ENCODE data around the gene CCDC192. TPM values are rescaled to one million over a fixed set of nuclear protein-coding genes. Genes with fewer than 3 reads are reported as not detected.
"Not testable (repeated sequence)": the region's sequence is repeated elsewhere in the genome, so short reads cannot be mapped to it uniquely, and the experiment has no call there.

CCDC192 gene
- total RNA-seq, 3 donors from 2014 or later, result 1.0 TPM; not detected in 2

GRCh38 chr5:127785098-127785927, 82.1 kb downstream of the CCDC192 start:
- intact Hi-C loops (cut with DNase I, micrococcal nuclease), result no loop called here
- Histone ChIP-seq H3K9me3 (no peaks in the 10 kb centered on the region), H3K4me3 (no peak overlapping the region), H3K4me1 (ENCODE audit: low read depth) (no peaks in the 10 kb centered on the region), H3K36me3 (ENCODE audit: low read depth) (no peaks in the 10 kb centered on the region)
- TF ChIP-seq, protein P1, sequence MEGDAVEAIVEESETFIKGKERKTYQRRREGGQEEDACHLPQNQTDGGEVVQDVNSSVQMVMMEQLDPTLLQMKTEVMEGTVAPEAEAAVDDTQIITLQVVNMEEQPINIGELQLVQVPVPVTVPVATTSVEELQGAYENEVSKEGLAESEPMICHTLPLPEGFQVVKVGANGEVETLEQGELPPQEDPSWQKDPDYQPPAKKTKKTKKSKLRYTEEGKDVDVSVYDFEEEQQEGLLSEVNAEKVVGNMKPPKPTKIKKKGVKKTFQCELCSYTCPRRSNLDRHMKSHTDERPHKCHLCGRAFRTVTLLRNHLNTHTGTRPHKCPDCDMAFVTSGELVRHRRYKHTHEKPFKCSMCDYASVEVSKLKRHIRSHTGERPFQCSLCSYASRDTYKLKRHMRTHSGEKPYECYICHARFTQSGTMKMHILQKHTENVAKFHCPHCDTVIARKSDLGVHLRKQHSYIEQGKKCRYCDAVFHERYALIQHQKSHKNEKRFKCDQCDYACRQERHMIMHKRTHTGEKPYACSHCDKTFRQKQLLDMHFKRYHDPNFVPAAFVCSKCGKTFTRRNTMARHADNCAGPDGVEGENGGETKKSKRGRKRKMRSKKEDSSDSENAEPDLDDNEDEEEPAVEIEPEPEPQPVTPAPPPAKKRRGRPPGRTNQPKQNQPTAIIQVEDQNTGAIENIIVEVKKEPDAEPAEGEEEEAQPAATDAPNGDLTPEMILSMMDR (IDR thresholded peaks at IDR 0.05), result no peak
- peak; percentile 59 for ATAC-seq
- no peak for DNase-seq

GRCh38 chr5:127791439-127791838, 88.2 kb downstream of the CCDC192 start:
- DNase-seq (no peak), ATAC-seq (no peak)
- Histone ChIP-seq H3K4me1 (ENCODE audit: low read depth) (no peaks in the 10 kb centered on the region), H3K4me3 (no peak overlapping the region), H3K9me3 (peaks cover 16% of the 10 kb centered on the region), H3K36me3 (ENCODE audit: low read depth) (no peaks in the 10 kb centered on the region)
- TF ChIP-seq, protein P1 (IDR thresholded peaks at IDR 0.05), result no peak
- intact Hi-C loops (cut with DNase I, micrococcal nuclease), result no loop called here

DNA sequence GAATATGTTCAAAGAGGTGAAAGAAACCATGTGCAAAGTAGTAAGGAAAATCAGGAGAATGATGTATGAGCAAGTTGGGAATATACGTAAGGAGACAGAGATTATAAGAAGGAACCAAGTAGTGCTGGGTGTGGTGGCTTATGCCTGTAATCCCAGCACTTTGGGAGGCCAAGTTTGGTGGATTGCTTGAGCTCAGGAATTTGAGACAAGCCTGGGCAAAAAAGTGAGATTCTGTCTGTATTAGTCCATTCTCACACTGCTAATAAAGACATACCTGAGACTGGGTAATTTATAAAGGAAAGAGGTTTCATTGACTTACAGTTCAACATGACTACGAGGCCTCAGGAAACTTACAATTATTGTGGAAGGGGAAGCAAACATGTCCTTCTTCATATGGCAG, 88.7 kb downstream of the CCDC192 start:
- peaks cover 16% of the 10 kb centered on the region for H3K9me3 ChIP-seq
- H3K4me3 ChIP-seq; H3K36me3 ChIP-seq (ENCODE audit: low read depth); ATAC-seq; H3K4me1 ChIP-seq (ENCODE audit: low read depth); intact Hi-C loops (cut with DNase I, micrococcal nuclease); DNase-seq: not testable (repeated sequence)

DNA sequence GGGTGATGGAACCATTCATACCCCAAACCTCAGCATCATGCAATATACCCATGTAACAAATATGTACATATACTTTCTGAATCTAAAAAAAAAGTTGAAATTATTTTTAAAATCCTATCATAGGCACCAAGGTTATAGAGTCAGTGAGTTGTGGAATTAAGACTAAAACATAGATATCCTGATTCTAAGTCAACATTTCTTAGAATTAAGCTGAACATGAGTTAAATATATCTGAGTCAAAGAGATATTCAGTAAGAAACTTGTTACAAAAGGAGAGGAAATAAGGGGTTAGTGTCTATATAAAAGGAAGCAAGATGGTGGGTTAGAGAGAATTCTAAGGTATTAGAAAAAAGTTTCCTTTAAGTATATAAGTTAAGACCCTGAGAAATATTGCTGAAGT, 89.9 kb downstream of the CCDC192 start:
- no peak for ATAC-seq
- Histone ChIP-seq H3K9me3 (peaks cover 16% of the 10 kb centered on the region), H3K36me3 (ENCODE audit: low read depth) (no peaks in the 10 kb centered on the region), H3K4me1 (ENCODE audit: low read depth) (no peaks in the 10 kb centered on the region), H3K4me3 (no peak overlapping the region)
- DNase-seq, result no peak
- intact Hi-C loops (cut with DNase I, micrococcal nuclease), result no loop called here
- TF ChIP-seq, protein P1 (IDR thresholded peaks at IDR 0.05), result no peak

GRCh38 chr5:127793879-127794278, 90.7 kb downstream of the CCDC192 start:
- Histone ChIP-seq H3K9me3 (peaks cover 16% of the 10 kb centered on the region), H3K4me1 (ENCODE audit: low read depth) (no peaks in the 10 kb centered on the region), H3K4me3 (no peak overlapping the region), H3K36me3 (ENCODE audit: low read depth) (no peaks in the 10 kb centered on the region)
- no peak for ATAC-seq
- intact Hi-C loops (cut with DNase I, micrococcal nuclease), result no loop called here
- DNase-seq, result no peak
- TF ChIP-seq, protein P1 (IDR thresholded peaks at IDR 0.05), result no peak

- intact Hi-C loops (cut with DNase I, micrococcal nuclease), result no loop called here
- TF ChIP-seq, protein P1 (IDR thresholded peaks at IDR 0.05), result no peak
- Histone ChIP-seq H3K36me3 (ENCODE audit: low read depth) (no peaks in the 10 kb centered on the region), H3K4me1 (ENCODE audit: low read depth) (no peaks in the 10 kb centered on the region), H3K4me3 (no peak overlapping the region), H3K9me3 (peaks cover 11% of the 10 kb centered on the region)
- DNase-seq (no peak), ATAC-seq (no peak)
These were observed 93.0 kb downstream of the CCDC192 start for GRCh38 chr5:127796211-127796610.
